Stimulated activated CD4-positive, alpha-beta T cell treated with anti-CD3 and anti-CD28 coated beads, Interleukin-15, amount 100 ng/mL, for 1 hour (primary cell): ENCODE results near the gene PLEKHH1.

Source experiments
- DNase-seq, 2 donors: peaks; one replicate each; pipeline ENCODE4 v3.0.0-alpha.2; 2020; ENCODE audit warnings: low read depth in 1 of 2, low spot score in 1 of 2

Gene PLEKHH1

GRCh38 chr14:67510121-67510520, 23.0 kb upstream of the PLEKHH1 start:
- DNase-seq: no peak

DNA sequence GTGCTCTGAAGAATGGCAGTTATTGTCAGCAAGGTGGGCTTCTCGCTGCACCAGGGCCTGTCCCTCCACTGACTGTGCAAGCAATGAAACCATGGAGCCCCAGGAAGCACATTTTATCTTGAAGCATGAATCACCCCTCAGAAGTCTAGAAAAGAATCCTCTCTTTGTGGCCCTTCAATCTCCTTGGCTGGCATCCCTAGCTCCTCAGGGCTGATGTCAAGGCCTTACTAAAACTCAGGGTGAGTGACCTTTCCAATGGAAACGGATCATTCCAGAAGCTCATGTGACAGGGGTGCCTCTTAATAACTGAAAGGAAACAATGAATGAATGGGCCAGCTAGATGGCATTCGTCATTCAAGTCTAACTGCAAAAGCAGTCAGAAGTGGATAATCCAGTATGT, 22.3 kb upstream of the PLEKHH1 start:
- DNase-seq: no peak

DNA sequence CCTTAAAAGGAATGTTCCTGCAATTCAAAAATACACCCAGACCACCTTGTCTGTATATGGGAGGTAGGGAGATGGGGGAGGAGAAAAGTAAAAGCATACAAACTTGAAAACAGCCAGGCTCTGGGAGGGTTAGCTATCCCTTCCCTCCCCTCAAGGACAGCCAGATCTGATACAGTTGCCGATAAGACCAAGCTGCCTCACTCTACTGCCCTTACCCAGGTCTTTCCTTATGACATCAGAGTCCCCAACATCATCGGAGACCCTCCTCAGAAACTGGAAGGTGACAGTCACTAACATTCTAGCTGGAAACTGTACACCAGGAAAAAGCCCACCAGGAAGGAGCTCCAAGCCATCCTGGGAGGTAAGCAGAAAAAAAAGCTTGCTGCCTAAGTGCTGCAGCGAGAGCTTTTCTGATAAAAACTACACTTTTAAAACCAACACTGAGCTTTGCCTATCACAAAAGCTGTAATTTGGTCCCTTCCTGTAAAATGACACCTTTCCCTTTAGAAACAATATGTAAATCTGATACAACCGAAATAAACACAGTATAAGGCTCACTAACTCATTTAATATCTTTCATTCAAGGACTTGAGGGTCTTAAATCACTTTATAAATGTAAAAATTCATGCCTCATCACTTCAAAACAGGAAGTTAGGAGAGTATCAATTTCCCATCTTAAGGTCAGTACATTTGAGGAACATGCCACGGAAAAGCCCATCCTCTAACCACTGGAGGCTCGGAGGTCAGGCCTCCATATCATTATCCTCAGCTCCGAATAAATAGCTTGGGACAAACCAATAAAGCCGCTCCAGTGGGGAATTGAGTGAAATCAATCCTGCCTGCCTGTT, 20.4 kb upstream of the PLEKHH1 start:
- no peak for DNase-seq

DNA sequence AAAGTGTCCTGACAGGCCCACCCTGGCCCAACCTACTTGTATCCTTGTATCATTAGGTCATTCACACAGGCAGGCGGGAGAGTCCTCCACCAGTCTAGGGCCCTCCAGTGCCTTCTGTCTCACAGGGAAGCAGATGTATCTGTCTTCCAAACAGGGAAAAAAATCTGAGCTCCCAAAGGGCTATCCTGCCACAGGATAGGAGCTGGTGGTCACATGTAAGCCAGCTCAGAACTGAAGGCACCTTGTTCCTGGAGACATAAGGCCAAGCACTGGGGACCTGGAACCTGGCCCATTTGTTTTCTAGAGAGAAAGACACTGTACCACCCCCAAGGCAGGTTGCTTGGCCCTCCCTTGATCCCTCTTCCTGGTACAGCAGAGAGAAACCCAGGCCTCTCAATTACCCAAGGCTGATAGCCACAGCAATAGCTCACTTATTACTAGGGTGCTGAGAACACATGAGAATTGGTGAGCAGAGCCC, 19.4 kb upstream of the PLEKHH1 start:
- DNase-seq: no peak

GRCh38 chr14:67514203-67514607, 18.9 kb upstream of the PLEKHH1 start:
- DNase-seq: no peak

DNA sequence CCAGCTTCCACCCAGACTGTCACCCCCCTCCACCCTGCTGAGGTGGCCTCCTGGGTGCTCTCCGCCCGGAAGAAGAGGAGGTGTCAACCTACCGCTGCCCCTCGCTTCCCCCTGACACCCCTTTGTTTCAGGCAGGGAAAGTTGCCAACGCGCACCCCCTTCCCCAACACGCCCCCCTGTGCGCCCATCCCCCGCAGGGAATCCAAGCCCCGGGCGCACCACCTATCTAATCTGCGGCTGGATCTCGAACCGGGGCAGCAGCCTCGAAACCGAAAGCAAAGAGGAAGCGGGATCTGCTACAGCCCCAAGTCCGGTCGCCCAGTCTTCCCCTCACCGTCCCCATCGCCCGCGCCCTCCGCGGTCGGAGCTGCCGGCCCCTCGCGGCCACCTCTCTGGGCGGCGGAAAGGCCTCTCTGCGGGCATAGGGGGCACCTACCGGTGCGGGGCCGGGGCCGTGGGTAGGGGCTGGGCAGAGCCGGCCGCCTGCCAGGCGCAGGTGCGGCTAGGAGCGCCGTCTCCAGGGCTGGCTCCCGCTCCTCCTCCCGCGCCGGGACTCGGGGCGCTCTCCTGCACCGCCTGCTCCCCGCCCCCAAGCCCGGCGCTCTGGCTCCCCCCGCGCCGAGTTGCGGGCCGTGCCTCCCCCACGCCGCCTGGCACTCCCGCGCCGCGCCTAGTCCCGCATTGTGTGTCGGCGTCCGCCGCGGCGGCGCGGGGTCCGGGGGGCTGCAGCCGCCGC, 18.3 kb upstream of the PLEKHH1 start:
- no peak for DNase-seq

DNA sequence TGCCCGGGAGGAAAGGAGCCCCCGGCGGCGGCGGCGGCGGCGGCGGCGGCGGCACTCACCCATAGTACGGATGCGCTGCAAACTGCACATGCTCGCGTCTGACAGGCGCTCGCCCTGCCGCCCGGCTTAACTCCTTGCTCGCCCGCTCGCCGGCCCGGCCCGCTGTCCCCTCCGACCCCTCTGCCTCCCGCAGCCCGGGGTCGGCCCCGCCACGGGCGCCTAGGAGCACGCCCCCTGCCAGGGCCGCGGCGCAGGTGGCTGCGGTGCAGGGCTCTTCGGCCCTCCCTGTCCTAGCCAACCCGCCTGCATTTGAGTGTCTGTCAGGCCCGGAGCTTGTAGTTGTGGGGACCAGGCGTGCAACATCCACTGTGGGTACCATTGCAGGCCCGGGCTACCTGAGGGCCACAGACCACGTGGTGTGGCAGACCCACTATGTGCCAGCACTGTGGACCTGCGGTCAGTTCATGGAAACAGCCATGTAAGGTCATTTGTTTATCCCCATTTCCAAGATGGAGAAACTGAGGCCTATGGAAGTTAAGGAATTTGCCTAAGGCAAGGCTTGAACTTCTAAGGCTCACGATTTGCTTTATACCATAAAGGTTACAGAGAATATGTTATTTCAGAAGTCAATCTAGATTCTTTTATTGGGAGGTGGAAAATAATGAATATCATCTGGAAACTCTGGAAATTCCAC, 17.6 kb upstream of the PLEKHH1 start:
- peak in 1 of 2 donors; percentile 28 for DNase-seq

DNA sequence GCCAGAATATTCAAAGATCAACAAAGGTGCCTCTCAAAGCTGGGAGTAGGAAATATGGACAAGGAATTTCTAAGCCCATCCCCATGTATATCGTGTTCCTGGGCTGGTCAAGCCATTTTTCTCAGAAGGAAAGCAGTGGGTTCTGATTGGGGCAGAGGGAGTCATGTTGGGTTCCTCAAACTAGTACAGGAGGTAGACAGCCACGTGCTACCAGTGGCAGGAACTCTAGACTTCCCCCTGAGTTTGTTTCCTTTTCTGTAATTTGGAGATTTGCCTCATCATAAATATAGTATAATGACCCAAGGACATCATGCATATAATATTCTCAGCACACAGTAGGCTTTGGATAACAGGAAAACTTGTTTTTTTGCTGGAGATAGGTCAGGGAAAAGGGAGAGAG, 16.4 kb upstream of the PLEKHH1 start:
- DNase-seq: no peak

DNA sequence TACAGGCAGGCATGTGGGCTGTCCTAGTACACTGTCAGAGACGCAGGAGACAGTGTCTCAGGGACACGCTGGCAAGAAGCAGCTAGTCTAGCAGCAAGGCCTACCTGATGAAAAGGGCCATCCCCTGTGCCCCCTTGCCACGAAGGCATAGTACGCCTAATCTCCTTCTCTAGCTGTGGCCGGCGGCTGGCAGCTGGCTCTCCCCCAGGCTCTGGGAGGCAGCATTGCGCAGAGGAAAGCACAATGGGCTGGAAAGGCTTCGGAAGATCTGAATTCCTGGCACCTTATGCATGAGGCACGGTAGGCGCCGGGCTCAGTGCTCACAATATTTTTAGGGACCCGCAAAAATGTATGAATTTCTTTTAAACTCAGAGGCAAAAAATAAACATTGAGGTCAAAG, 16.0 kb upstream of the PLEKHH1 start:
- no peak for DNase-seq

DNA sequence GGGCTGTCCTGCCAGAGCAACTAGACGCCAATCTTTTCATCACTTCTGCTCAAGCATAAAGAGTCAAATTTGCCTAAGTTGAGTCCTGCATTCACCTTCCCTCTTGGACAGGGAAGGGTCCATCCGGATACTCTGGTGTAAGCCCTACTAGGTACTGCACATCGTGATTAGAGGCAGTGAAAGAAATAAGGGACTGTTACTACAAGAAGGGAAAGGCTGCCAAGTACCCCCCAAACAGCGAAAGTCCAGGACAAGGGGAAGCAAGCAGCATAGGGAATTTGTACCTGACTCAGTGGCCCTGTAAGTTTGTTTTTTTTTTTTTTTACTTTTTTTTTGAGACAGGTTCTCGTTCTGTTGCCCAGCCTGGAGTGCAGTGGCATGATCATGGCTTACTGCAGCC, 13.7 kb upstream of the PLEKHH1 start:
- no peak for DNase-seq

DNA sequence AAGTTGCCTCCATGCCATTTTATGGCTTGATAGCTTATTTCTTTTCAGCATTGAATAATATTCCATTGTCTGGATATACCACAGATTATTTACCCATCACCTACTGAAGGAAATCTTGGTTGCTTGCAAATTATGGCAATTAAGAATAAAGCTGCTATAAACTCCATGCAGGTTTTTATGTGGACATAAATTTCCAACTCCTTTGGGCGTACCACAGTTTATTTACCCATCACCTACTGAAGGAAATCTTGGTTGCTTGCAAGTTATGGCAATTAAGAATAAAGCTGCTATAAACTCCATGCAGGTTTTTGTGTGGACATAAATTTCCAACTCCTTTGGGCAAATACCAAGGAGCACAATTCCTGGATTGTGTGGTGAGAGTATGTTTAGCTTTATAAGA, 12.6 kb upstream of the PLEKHH1 start:
- no peak for DNase-seq

GRCh38 chr14:67522270-67522669, 10.8 kb upstream of the PLEKHH1 start:
- DNase-seq: no peak

DNA sequence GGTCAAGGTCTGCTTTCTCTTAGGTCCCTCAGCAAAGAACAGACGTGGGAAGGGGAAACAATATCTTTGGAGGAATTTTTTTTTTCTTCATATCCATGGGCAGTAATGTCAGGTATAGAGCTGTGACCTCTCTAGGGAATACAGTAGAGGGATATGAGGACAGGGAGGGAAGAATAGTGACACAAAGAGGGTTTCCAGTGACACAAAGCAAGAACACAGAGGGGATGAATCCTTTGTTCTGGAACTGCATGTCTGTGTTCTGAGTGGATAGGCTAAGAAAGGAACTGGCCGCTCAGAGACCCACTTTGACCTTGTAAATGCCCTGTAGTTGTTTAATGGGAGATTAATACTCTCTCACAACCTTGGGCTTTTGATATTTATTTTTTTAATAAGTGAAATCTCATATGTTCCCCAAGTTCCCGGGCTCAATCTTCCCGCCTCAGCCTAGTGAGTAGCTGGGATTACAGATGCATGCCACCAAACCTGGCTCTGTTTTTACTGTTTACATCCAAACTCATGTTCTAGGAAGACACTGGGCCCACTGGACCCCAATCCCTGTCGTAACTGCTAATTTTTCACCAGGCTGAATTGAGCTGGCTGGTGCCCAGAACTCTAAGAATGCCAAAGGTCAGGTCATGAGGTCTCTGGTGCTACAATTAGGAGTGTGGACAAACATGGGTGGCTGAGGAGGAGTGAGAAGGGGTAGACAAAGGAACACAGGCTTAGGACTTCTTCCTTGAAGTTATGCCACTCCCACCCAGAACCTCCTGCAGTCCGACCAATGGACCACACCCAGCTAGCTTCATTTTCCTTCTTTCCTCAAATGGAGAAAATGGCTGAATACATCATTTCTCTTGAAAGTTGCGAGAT, 9.1 kb upstream of the PLEKHH1 start:
- no peak for DNase-seq

DNA sequence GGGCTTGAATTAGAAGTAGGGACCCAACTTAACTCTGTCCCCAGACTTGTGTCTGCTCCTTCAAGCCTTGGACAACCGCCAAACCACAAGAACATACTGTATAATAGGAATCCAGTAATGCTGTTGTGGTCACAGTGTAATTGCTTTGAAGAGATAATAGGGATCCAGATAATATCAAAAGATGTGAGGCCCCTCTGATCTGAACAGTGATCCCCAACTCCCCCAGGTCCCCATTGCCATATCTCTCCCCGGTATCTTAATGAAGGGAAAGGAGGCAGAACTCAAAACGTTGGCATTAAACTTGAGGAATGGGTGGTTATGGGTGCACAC, 8.5 kb upstream of the PLEKHH1 start:
- no peak for DNase-seq

DNA sequence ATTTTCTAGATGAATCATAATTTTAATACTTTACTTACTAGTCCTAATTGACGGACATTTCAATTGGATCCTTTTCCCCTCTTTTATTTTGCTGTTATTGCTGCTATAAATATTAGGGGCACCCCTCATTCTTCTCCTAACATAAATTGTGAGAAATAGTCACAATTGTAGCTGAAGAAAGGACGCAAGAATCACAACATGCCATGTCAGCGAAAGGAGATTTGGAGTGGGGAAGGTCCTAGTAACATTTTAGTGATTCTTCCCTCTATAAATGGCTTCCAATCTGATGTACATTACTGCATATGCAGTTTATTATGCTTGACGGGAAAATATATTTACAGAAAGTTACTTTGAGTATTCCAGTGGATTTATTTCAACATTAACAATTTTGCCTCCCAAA, 7.7 kb upstream of the PLEKHH1 start:
- no peak for DNase-seq

GRCh38 chr14:67526181-67526580, 6.9 kb upstream of the PLEKHH1 start:
- DNase-seq: no peak

- no peak for DNase-seq
Measured at GRCh38 chr14:67526676-67527459, 6.2 kb upstream of the PLEKHH1 start.

GRCh38 chr14:67527756-67528155, 5.3 kb upstream of the PLEKHH1 start:
- DNase-seq: no peak

- DNase-seq: no peak
Measured at GRCh38 chr14:67528276-67528675, 4.8 kb upstream of the PLEKHH1 start.
